ENCODE data around the gene CHD8.

Gene CHD8

GRCh38 chr14:21437063-21437901 is 18.6 kb downstream of the CHD8 start:
- DNase-seq (ENCODE audit: low spot score) = peak; percentile 97

GRCh38 chr14:21436567-21437062 is 19.3 kb downstream of the CHD8 start:
- no peak for DNase-seq (ENCODE audit: low spot score)

- DNase-seq (ENCODE audit: low spot score) = no peak
Observed at GRCh38 chr14:21431126-21431525, 24.8 kb downstream of the CHD8 start.

- DNase-seq (ENCODE audit: low spot score) = no peak
Observed at GRCh38 chr14:21428930-21429329, 27.0 kb downstream of the CHD8 start.

GRCh38 chr14:21426692-21427091 is 29.2 kb downstream of the CHD8 start:
- DNase-seq (ENCODE audit: low spot score) = no peak

- no peak for DNase-seq (ENCODE audit: low spot score)
Observed at GRCh38 chr14:21419528-21419927, 36.4 kb downstream of the CHD8 start.

GRCh38 chr14:21415329-21415728 is 40.6 kb downstream of the CHD8 start:
- DNase-seq (ENCODE audit: low spot score) = no peak

- DNase-seq (ENCODE audit: low spot score) = no peak
Observed at GRCh38 chr14:21414137-21414631, 41.7 kb downstream of the CHD8 start.

GRCh38 chr14:21408147-21408546 is 47.8 kb downstream of the CHD8 start:
- DNase-seq (ENCODE audit: low spot score) = peak; percentile 24

- no peak for DNase-seq (ENCODE audit: low spot score)
Observed at GRCh38 chr14:21406213-21406612, 49.7 kb downstream of the CHD8 start.

GRCh38 chr14:21405097-21405496 is 50.8 kb downstream of the CHD8 start:
- peak; percentile 61 for DNase-seq (ENCODE audit: low spot score)

GRCh38 chr14:21399311-21399870 is 56.5 kb downstream of the CHD8 start:
- DNase-seq (ENCODE audit: low spot score) = no peak

- no peak for DNase-seq (ENCODE audit: low spot score)
Observed at GRCh38 chr14:21398901-21399300, 57.0 kb downstream of the CHD8 start.

GRCh38 chr14:21395450-21395849 is 60.5 kb downstream of the CHD8 start:
- no peak for DNase-seq (ENCODE audit: low spot score)

GRCh38 chr14:21385188-21385904 is 70.6 kb downstream of the CHD8 start:
- DNase-seq (ENCODE audit: low spot score) = no peak

- DNase-seq (ENCODE audit: low spot score) = no peak
Observed at GRCh38 chr14:21384494-21384851, 71.5 kb downstream of the CHD8 start.

GRCh38 chr14:21383848-21384493 is 72.0 kb downstream of the CHD8 start, which contains the start of gene SUPT16H:
SUPT16H (minus strand) TSS chr14:21384019; CDS start chr14:21383927, 92 bp downstream.
- peak; percentile 94 for DNase-seq (ENCODE audit: low spot score)

- peak; percentile 43 for DNase-seq (ENCODE audit: low spot score)
Observed at GRCh38 chr14:21382886-21383847, 72.8 kb downstream of the CHD8 start.

GRCh38 chr14:21382095-21382494 is 73.8 kb downstream of the CHD8 start:
- no peak for DNase-seq (ENCODE audit: low spot score)

GRCh38 chr14:21379338-21379737 is 76.6 kb downstream of the CHD8 start:
- no peak for DNase-seq (ENCODE audit: low spot score)

GRCh38 chr14:21373980-21374379 is 81.9 kb downstream of the CHD8 start:
- no peak for DNase-seq (ENCODE audit: low spot score)

All from kidney capillary endothelial cell (primary cell).